ENCODE results near the gene CD7.

- TF ChIP-seq CTCF (IDR thresholded peaks at IDR 0.05) = no peak
- TF ChIP-seq EZH2 (IDR thresholded peaks at IDR 0.05; ENCODE audit: borderline replicate concordance, insufficient read depth, low read depth, low read length, poor library complexity, severe bottlenecking) = no peak
Observed at GRCh38 chr17:82319619-82320062, 2.2 kb upstream of the CD7 start.
